Fibroblast of lung (primary cell): Measurements from ENCODE around the gene GOLGA1.

ENCODE experiments used
- EZH2 ChIP-seq: IDR thresholded peaks from 2 replicates; pipeline ENCODE4 v1.5.1; 2012; ENCODE audit warnings: low read length, control low read depth, mild to moderate bottlenecking; ENCODE audit errors: missing control alignments
- TF ChIP-seq, protein P1 (sequence below), 2 donors: IDR thresholded peaks in 1 of 2; conservative IDR thresholded peaks in 1 of 2; 1 replicate in 1 of 2; 2 replicates in 1 of 2; pipeline ENCODE4 v1.5.1; 2011 to 2012; ENCODE audit warnings: low read length in 2 of 2, control low read depth in 1 of 2, inconsistent platforms in 1 of 2, low read depth in 1 of 2, mild to moderate bottlenecking in 1 of 2

GRCh38 chr9:124869986-124870560 is 70.8 kb downstream of the GOLGA1 start:
- TF ChIP-seq, protein P1, sequence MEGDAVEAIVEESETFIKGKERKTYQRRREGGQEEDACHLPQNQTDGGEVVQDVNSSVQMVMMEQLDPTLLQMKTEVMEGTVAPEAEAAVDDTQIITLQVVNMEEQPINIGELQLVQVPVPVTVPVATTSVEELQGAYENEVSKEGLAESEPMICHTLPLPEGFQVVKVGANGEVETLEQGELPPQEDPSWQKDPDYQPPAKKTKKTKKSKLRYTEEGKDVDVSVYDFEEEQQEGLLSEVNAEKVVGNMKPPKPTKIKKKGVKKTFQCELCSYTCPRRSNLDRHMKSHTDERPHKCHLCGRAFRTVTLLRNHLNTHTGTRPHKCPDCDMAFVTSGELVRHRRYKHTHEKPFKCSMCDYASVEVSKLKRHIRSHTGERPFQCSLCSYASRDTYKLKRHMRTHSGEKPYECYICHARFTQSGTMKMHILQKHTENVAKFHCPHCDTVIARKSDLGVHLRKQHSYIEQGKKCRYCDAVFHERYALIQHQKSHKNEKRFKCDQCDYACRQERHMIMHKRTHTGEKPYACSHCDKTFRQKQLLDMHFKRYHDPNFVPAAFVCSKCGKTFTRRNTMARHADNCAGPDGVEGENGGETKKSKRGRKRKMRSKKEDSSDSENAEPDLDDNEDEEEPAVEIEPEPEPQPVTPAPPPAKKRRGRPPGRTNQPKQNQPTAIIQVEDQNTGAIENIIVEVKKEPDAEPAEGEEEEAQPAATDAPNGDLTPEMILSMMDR (conservative IDR thresholded peaks at IDR 0.05 in 1 of 2, IDR thresholded peaks at IDR 0.05 in 1 of 2; ENCODE audit: low read depth in 1 of 2, low read length in 2 of 2): no peak
- no peak for TF ChIP-seq EZH2
